Right cardiac atrium (tissue), 5 donors: Measurements from ENCODE around the gene GATC. TPM values are rescaled to one million over a fixed set of nuclear protein-coding genes. Genes with fewer than 3 reads are reported as not detected.

Source experiments
- ATAC-seq, 2 donors: fragments of 200-7000 bp; cut with Tn5 transposase; one replicate each; pipeline versions ENCODE4 v1.8.0 to v1.9.1; 2020; ENCODE audit warnings: moderate library complexity in 2 of 2, mild to moderate bottlenecking in 1 of 2
- DNase-seq, 3 donors: peaks; one replicate each; pipeline ENCODE4 v3.0.0-alpha.2; 2020
- H3K27ac ChIP-seq: one replicate; pipeline ENCODE4 v1.5.1; 2013; ENCODE audit warnings: mild to moderate bottlenecking, low read length, control low read depth, moderate library complexity
- H3K27me3 ChIP-seq: one replicate; pipeline ENCODE4 v1.6.1; 2013; ENCODE audit not compliant: control insufficient read depth, insufficient read depth
- H3K4me1 ChIP-seq: one replicate; pipeline ENCODE4 v1.6.1; 2013; ENCODE audit warnings: low read length; ENCODE audit not compliant: control insufficient read depth, insufficient read depth
- H3K4me3 ChIP-seq: one replicate; pipeline ENCODE4 v1.5.1; 2013; ENCODE audit warnings: low read length, control low read depth
- H3K9me3 ChIP-seq: one replicate; pipeline ENCODE4 v1.6.1; 2013; ENCODE audit warnings: low read length; ENCODE audit not compliant: control insufficient read depth
- WGBS: extraction: QIAGEN DNeasy Blood & Tissue Kit; methylation state at CpG from one replicate; pipeline ENCODE4 v1.1.7; 2013; 5-methylcytosine and 5-hydroxymethylcytosine counted together
- intact Hi-C, 4 donors: fragments of 100-400 bp; cut with DNase I; formaldehyde crosslinking; loops; one replicate each; pipeline versions ENCODE4 v1.11.0 to v1.14.0; 2022 to 2023
- polyA plus RNA-seq: library from polyadenylated mRNA; stranded (reverse); fragments of 200-250 nt; gene quantifications from one replicate; pipeline ENCODE4 v1.2.3, GENCODE V29; 2013
- total RNA-seq, 4 donors: library from RNA; stranded (reverse); fragmentation: NEBNext Ultra II Directional; extraction: Animal tissue kit (Norgen Biotek cat#: 25700); gene quantifications; one replicate each; pipeline ENCODE4 v1.2.1, GENCODE V29; 2021
- donor health status: healthy with polysubstance abuse.
- donor health status: DM: no; HTN: yes; CAD: no.
- donor health status: DM: no; HTN: no; CAD: no.
- donor health status: DM: no; HTN: yes; CAD: no; lungs with severe emphysema.
- donor health status: DM: yes; HTN: yes; CAD: no.

GATC gene
- total and polyA plus RNA-seq, 5 donors: 7.2 to 16.2 (median 15.2) TPM

GRCh38 chr12:120460157-120460556 is 13.9 kb downstream of the GATC start:
- DNase-seq: no peak
- H3K4me1 ChIP-seq: no peaks in the 10 kb centered on the region
- H3K27me3 ChIP-seq: no peaks in the 10 kb centered on the region
- H3K9me3 ChIP-seq: no peaks in the 10 kb centered on the region
- no peak overlapping the region for H3K4me3 ChIP-seq
- no peak overlapping the region for H3K27ac ChIP-seq
- intact Hi-C loops: no loop called here
- WGBS: 87% methylated on average over 3 of the region's 3 CpGs
- no peak for ATAC-seq

DNA sequence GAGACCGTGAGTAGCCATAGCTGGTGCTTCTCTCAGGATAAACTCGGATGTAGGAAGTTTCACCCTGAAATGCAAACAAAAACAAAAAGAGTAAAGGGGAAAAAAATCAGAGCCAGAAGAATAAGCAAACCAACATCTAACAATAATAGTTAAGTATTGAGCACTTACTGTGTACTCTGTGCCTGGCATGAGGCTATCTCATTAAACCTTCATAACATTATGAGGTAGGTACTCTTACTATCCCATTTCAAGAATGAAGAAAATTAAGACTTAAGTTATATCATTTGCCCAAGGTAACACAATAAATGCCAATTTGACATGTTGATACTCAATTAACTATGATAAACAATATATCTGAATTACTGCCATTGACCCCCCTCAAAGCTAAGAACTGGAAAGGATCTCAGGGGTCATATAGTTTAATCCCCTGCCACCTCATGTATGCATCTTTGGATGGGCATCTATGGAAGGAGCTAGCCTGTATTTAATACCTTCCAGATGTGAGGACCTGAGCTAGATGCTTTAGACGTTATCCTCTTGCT is 15.9 kb downstream of the GATC start:
- WGBS: 79% methylated on average over 3 of the region's 3 CpGs
- H3K9me3 ChIP-seq: no peaks in the 10 kb centered on the region
- H3K27me3 ChIP-seq: no peaks in the 10 kb centered on the region
- no peaks in the 10 kb centered on the region for H3K4me1 ChIP-seq
- intact Hi-C loops: no loop called here
- no peak overlapping the region for H3K27ac ChIP-seq
- no peak overlapping the region for H3K4me3 ChIP-seq
- DNase-seq (no peak), ATAC-seq (no peak)

DNA sequence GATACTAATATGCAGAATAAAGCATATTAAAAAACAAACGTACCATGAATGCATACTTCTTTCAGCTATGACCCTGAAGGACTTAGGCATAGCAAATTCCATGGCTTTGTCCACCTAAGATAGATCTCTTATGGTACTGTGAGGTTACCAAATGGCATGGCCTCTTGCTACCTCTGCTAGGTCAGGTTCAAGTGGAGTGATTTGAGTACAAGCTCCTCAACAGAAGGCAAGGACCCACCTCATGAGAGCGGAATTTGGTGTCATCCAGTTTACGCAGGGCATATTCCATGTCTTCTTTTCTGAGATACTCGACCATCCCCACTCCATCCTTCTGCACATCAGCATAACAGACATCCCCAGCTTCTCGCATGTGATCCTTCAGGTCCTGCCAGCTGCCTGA is 17.5 kb downstream of the GATC start:
- Histone ChIP-seq H3K9me3 (no peaks in the 10 kb centered on the region), H3K4me3 (no peak overlapping the region), H3K27ac (no peak overlapping the region), H3K27me3 (no peaks in the 10 kb centered on the region), H3K4me1 (no peaks in the 10 kb centered on the region)
- no peak for DNase-seq
- intact Hi-C loops: no loop called here
- no peak for ATAC-seq
- WGBS: 89% methylated on average over 5 of the region's 5 CpGs

- DNase-seq (no peak), ATAC-seq (no peak)
- Histone ChIP-seq H3K9me3 (no peaks in the 10 kb centered on the region), H3K27ac (no peak overlapping the region), H3K4me3 (no peak overlapping the region), H3K27me3 (no peaks in the 10 kb centered on the region), H3K4me1 (peaks cover 2% of the 10 kb centered on the region)
- WGBS: 48% methylated on average over 5 of the region's 5 CpGs
- intact Hi-C loops: no loop called here
These were observed 19.5 kb downstream of the GATC start for GRCh38 chr12:120465756-120466155.

DNA sequence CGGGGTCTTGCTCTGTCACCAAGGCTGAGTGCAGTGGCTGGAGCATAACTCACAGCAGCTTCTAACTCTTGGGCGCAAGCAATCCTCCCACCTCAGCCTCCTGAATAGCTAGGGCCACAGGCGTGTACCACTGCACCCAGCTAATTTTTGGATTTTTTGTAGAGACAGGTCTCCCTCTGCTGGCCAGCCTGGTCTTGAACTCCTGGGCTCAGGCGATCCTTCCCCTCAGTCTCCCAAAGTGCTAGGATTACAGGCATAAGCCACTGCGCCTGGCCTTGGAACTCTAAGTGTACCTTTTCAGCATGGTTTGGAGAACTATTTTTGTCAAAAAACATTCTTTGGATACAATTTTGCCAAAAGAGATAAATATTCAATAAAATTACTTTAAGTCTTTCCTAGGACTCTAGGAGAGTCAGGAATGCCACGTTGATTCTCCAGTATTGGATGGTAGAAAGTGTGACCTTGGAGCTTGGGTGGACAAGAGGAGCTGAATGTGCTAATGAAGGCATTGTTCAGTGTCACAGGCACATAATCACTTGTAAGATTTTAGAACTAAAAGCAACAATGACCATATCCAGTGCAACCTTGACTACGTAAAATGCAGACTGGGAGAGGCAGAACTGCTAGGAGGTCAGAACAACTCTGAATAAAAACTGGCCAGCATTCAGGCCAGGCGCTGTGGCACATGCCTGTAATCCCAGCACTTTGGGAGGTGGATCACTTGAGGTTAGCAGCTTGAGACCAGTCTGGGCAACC is 20.5 kb downstream of the GATC start:
- peaks cover 2% of the 10 kb centered on the region for H3K4me1 ChIP-seq

DNA sequence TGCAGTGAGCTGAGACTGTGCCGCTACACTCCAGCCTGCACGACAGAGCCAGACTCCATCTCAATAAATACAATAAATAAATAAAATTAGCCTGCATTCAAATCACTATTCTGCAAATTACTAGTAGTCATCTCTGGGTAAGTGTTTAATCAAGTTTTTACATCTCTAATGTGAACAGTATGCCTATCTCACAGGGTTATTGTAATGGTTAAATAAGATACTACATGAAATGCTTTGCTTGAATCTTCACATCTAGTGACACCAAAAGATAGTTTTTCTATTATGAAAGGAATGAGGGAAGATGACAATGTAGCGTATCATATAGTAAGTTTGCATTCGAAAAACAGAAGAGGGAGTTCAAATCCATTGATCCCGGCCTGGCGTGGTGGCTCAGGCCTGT is 21.2 kb downstream of the GATC start:
- no peak for DNase-seq
- Histone ChIP-seq H3K4me1 (peaks cover 2% of the 10 kb centered on the region), H3K27ac (no peak overlapping the region), H3K9me3 (no peaks in the 10 kb centered on the region), H3K27me3 (no peaks in the 10 kb centered on the region), H3K4me3 (no peak overlapping the region)
- ATAC-seq: no peak
- 94% methylated on average over 6 of the region's 6 CpGs for WGBS
- intact Hi-C loops: no loop called here

More for the DNA sequence above, 20.5 kb downstream of the GATC start:
- intact Hi-C loops: no loop called here
- 55% methylated on average over 8 of the region's 8 CpGs for WGBS
- DNase-seq (peak in 2 of 3 donors; percentile 19 to 68), ATAC-seq (no peak)
- H3K27me3 ChIP-seq: no peaks in the 10 kb centered on the region
- no peaks in the 10 kb centered on the region for H3K9me3 ChIP-seq
- peak overlapping the region; percentile 25 for H3K27ac ChIP-seq
- no peak overlapping the region for H3K4me3 ChIP-seq

DNA sequence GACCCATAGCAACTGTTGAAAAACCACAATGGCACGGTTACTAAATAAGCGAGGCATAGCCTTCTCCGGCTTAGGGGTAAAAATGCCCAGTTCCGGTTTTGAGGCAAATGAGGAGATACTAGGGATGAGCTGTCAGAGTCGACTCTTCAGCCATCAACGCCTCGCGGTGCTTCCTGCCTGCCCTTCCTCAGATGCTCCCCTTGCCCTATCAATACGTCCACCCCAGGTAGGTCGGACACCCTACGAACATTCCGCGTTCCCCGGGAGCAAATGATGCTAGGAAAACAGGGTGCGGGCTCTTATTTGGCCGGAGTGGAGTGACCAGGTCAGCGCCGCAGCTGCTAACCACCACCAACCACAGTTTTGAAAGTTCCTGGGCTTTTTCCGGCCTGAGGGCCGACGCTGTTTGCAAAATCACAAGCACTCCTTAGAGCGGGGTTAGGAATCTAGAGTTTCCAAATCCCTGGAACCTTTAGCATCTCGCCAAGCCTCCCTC is 22.1 kb downstream of the GATC start:
- Histone ChIP-seq H3K9me3 (no peaks in the 10 kb centered on the region), H3K4me3 (peak overlapping the region; percentile 99), H3K4me1 (peaks cover 2% of the 10 kb centered on the region), H3K27ac (peak overlapping the region; percentile 94), H3K27me3 (no peaks in the 10 kb centered on the region)
- peak in 2 of 3 donors; percentile 30 to 64 for DNase-seq
- 1% methylated on average over 23 of the region's 23 CpGs for WGBS
- peak in 1 of 2 donors; percentile 24 for ATAC-seq
- intact Hi-C loops: no loop called here

GRCh38 chr12:120468821-120469449 is 22.7 kb downstream of the GATC start:
- H3K4me1 ChIP-seq: peaks cover 2% of the 10 kb centered on the region
- intact Hi-C loops: no loop called here
- DNase-seq (peak; percentile 51 to 80 (median 79)), ATAC-seq (peak; percentile 43 to 56)
- peak overlapping the region; percentile 94 for H3K27ac ChIP-seq
- H3K4me3 ChIP-seq: peak overlapping the region; percentile 99
- no peaks in the 10 kb centered on the region for H3K9me3 ChIP-seq
- H3K27me3 ChIP-seq: no peaks in the 10 kb centered on the region
- under 1% methylated on average over 57 of the region's 57 CpGs for WGBS

GRCh38 chr12:120469450-120470149 is 23.4 kb downstream of the GATC start, which contains the start of gene SRSF9:
TSS of gene SRSF9 (minus strand) at chr12:120469748. CDS start at chr12:120469609, 139 bp downstream.
- Histone ChIP-seq H3K4me1 (peaks cover 2% of the 10 kb centered on the region), H3K9me3 (no peaks in the 10 kb centered on the region), H3K27ac (peak within 1 kb of the TSS; percentile 94), H3K4me3 (peak within 1 kb of the TSS; percentile 99), H3K27me3 (no peaks in the 10 kb centered on the region)
- DNase-seq (peak; percentile 96 to 99 (median 98)), ATAC-seq (peak; percentile 96 to 97)
- under 1% methylated on average over 88 of the region's 88 CpGs for WGBS
- intact Hi-C loops: loop anchor here in 1 of 4 donors (10.0 kb wide), 1 partner anchor 65 kb away; the partner anchor contains the start of gene RNF10

GRCh38 chr12:120470150-120470784 is 24.0 kb downstream of the GATC start:
- H3K4me3 ChIP-seq: peak overlapping the region; percentile 99
- peak; percentile 26 to 41 for ATAC-seq
- no peaks in the 10 kb centered on the region for H3K27me3 ChIP-seq
- WGBS: 68% methylated on average over 26 of the region's 26 CpGs
- intact Hi-C loops: loop anchor here in 1 of 4 donors (10.0 kb wide), 1 partner anchor 65 kb away; the partner anchor contains the start of gene RNF10
- H3K27ac ChIP-seq: peak overlapping the region; percentile 48
- no peaks in the 10 kb centered on the region for H3K9me3 ChIP-seq
- DNase-seq: peak in 1 of 3 donors; percentile 39
- peaks cover 2% of the 10 kb centered on the region for H3K4me1 ChIP-seq
